ENCODE results near the gene DNAJA2. TPM values are rescaled to one million over a fixed set of nuclear protein-coding genes. Genes with fewer than 3 reads are reported as not detected.
A peak's percentile ranks its signal among the peaks of the same experiment; 100 is the strongest.

Gene DNAJA2
- total RNA-seq, 2 experiments from 2014 or later, result 56.9 to 59.9 TPM

DNA sequence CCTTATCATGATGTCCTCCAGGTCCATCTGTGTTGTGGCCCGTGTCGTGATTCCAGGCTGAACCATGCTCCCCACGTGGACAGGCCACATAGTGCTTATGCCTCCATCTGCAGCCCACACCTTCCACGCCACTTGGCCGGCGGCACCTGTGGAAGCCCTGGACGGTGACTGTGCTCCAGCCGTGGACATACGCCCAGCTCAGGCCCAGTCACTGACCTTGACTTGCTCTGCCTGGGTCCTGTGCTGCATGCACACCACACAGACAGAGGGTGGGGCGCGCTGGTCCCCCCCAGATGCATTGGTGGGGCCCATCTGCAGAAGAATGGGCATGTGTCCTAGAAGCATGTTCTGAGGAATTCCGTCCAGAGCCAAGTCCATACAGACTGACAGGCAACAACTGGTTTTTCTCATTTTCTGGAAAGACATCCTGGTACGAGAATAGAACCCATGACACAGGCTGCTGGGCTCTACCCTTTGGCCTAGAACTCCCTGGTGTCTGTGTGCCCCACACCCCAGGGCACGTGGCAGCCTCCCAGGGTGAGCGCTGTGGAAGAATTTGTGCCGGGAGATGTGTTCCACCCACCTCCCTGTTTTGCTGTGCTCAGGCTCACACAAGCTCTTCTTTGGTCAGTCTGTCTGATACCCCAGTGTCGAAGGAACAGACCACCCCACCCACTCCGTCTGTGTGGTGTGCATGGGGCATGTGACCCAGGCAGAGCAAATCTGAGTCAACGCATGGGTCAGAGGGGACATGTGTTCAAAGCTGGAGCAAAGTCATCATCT is 49.8 kb downstream of the DNAJA2 start:
- no peaks in the 10 kb centered on the region for H3K9me3 Mint-ChIP-seq
- CTCF ChIA-PET, result no interaction called here
- H3K27ac Mint-ChIP-seq, result no peak overlapping the region
- peaks cover 12% of the 10 kb centered on the region for H3K36me3 Mint-ChIP-seq (ENCODE audit: low read depth)
- intact Hi-C loops (cut with micrococcal nuclease), result no loop called here
- no peak overlapping the region for H3K4me3 Mint-ChIP-seq
- H3K4me1 Mint-ChIP-seq (ENCODE audit: low read depth), result no peaks in the 10 kb centered on the region
- no peak for DNase-seq
- no peaks in the 10 kb centered on the region for H3K27me3 Mint-ChIP-seq (ENCODE audit: low read depth)

DNA sequence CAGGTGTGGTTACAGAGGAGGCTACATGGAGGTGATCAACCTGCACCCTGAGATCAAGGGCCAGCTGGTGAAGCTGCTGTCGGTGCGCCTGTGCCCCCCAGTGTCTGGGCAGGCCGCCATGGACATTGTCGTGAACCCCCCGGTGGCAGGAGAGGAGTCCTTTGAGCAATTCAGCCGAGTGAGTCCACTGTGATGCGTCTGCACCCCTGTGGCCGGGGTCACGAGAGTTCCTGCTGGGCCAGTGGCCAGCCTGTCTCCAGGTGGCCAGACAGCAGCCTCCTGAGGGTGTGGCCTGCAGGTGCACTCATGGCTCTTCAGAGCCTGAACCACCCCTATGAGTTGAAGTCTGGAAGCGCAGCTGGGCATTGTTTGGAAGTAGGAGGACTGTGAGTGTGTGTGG is 51.2 kb downstream of the DNAJA2 start:
- CTCF ChIA-PET, result no interaction called here
- intact Hi-C loops (cut with micrococcal nuclease), result no loop called here
- Mint-ChIP-seq H3K4me1 (ENCODE audit: low read depth) (no peaks in the 10 kb centered on the region), H3K9me3 (no peaks in the 10 kb centered on the region), H3K4me3 (no peak overlapping the region), H3K36me3 (ENCODE audit: low read depth) (peaks cover 11% of the 10 kb centered on the region), H3K27me3 (ENCODE audit: low read depth) (no peaks in the 10 kb centered on the region), H3K27ac (no peak overlapping the region)
- DNase-seq, result no peak

DNA sequence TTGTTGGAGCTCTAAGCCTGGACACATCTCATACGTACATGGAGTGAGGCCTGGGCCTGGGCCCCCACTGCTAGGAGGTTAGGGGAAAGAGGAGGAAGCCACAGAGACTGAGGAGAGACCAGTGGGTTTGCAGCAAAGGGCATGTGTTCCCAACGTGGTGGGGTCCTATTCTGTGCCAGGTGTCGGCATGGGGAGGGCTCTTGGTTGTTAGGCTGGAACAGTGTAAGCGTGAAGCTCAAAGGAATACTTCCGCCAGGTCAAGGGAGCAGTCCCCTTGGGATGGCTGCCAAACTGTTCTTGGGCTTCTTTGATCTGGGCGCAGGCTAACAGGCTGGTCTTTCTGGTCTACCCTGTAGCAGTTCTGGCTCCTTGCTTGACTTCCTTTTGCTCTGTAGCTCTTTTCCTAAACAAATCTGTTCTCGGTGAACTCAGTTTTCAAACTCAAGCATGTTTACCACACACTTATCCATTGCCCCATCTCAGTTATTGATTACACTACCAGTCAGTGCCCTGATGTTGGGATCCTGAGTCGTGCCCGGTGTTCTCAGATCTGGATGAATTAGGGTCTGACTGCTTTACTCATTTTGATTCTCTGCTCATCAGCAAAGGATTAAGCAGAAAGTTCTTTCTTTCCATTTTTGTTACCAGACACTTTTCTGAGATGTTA is 52.9 kb downstream of the DNAJA2 start:
- H3K27ac Mint-ChIP-seq, result no peak overlapping the region
- DNase-seq, result no peak
- H3K4me1 Mint-ChIP-seq (ENCODE audit: low read depth), result no peaks in the 10 kb centered on the region
- H3K9me3 Mint-ChIP-seq, result no peaks in the 10 kb centered on the region
- no peak overlapping the region for H3K4me3 Mint-ChIP-seq
- intact Hi-C loops (cut with micrococcal nuclease), result no loop called here
- H3K36me3 Mint-ChIP-seq (ENCODE audit: low read depth), result peaks cover 14% of the 10 kb centered on the region
- CTCF ChIA-PET, result interaction anchor here (0.5 to 2.2 kb wide), 3 partner anchors 9 to 126 kb away, joined by 3 to 6 read pairs (median 4); no protein-coding TSS in a partner anchor
- no peaks in the 10 kb centered on the region for H3K27me3 Mint-ChIP-seq (ENCODE audit: low read depth)

DNA sequence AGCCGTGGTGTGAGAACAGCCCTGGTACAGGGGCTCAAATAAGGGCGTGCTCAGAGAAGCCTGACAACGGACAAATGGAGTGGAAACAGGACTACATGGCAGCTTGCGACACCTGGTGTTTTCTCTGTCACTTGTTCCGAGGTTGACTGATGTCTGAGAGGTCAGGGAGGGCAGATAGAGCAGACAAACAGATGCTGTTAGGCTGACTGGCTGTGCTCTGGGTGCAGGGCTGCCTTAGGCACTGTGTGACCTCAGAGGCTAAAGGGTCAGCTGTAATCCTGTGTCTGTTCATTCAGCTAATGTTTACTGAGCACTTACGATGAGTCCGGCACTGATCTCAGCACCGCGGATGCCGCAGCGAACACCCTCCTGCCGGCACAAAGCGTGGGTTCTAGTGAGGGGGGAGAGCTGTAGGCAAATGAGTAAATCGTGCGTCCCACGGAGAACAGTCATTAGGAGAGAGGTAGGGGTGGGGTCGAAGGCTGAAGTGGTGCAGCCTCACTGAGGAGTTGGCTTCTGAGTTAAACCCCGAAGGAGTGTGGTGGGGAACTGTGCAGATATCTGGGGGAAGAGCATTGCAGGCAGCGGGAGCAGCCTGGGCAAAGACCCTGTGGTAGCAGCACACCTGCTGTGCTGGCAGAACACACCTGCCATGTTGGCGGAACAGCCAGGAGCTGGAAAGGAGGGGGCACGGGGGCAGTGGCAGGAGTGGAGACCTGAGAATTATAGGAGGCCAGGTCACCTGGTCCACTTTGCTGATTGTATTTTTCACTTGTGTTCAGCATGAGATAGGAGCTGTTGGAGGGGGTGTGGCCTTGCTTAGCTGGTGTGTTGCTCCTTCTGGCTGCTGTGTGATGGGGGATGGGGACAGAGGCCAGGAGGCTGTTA is 54.3 kb downstream of the DNAJA2 start:
- CTCF ChIA-PET, result interaction anchor here (0.6 to 0.8 kb wide), 2 partner anchors 11 to 227 kb away, joined by 3 to 4 read pairs; no protein-coding TSS in a partner anchor
- intact Hi-C loops (cut with micrococcal nuclease), result no loop called here
- Mint-ChIP-seq H3K4me1 (ENCODE audit: low read depth) (no peaks in the 10 kb centered on the region), H3K9me3 (no peaks in the 10 kb centered on the region), H3K4me3 (no peak overlapping the region), H3K36me3 (ENCODE audit: low read depth) (peaks cover 19% of the 10 kb centered on the region), H3K27ac (no peak overlapping the region), H3K27me3 (ENCODE audit: low read depth) (no peaks in the 10 kb centered on the region)
- no peak for DNase-seq

DNA sequence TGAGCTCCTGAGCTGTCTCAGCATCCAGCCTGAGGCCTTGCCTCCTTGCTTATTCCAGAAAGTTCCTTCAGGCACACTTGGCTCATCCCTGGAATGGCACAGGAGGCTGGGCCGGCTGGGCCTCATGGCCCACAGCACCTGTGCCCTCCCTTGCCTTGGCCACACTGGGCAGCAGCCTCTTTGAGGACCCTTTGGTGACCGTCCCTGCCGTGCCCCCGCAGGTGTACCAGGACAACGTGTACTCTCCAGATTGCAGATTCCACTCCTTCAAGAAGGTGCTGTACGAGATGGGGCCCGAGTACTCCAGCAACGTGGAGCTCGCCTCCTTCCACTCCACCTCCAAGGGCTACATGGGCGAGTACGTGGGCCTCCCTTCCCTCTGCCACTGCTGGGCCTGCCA is 55.1 kb downstream of the DNAJA2 start:
- Mint-ChIP-seq H3K4me3 (no peak overlapping the region), H3K9me3 (no peaks in the 10 kb centered on the region), H3K36me3 (ENCODE audit: low read depth) (peaks cover 19% of the 10 kb centered on the region), H3K4me1 (ENCODE audit: low read depth) (no peaks in the 10 kb centered on the region), H3K27me3 (ENCODE audit: low read depth) (no peaks in the 10 kb centered on the region), H3K27ac (no peak overlapping the region)
- CTCF ChIA-PET, result interaction anchor here (0.8 kb wide), 1 partner anchor 12 kb away, joined by 3 read pairs; no protein-coding TSS in a partner anchor
- no peak for DNase-seq
- intact Hi-C loops (cut with micrococcal nuclease), result no loop called here

DNA sequence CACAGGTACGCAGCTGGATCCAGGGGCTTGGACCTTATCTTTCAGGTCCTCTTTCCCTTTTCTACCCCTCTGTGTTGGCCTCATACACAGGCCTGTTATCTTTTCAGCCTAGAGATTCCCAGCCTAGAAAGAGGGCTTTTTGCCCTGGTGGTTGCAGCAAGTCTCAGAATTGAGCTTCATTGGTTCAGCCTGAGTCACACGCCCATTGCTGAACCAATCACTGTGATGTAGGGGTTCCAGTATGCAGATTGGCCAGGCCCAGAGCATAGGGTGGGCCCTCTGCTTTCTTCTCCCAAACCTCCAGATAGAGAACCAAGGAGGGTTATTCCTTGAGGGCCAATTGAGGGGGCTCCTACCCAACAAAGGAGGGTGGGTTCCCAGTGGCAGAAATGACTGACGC is 56.5 kb downstream of the DNAJA2 start:
- DNase-seq, result no peak
- no peak overlapping the region for H3K4me3 Mint-ChIP-seq
- H3K4me1 Mint-ChIP-seq (ENCODE audit: low read depth), result no peaks in the 10 kb centered on the region
- H3K9me3 Mint-ChIP-seq, result no peaks in the 10 kb centered on the region
- H3K36me3 Mint-ChIP-seq (ENCODE audit: low read depth), result peaks cover 14% of the 10 kb centered on the region
- intact Hi-C loops (cut with micrococcal nuclease), result no loop called here
- no peaks in the 10 kb centered on the region for H3K27me3 Mint-ChIP-seq (ENCODE audit: low read depth)
- H3K27ac Mint-ChIP-seq, result no peak overlapping the region
- CTCF ChIA-PET, result interaction anchor here (0.6 kb wide), 1 partner anchor 196 kb away, joined by 3 read pairs; no protein-coding TSS in a partner anchor

DNA sequence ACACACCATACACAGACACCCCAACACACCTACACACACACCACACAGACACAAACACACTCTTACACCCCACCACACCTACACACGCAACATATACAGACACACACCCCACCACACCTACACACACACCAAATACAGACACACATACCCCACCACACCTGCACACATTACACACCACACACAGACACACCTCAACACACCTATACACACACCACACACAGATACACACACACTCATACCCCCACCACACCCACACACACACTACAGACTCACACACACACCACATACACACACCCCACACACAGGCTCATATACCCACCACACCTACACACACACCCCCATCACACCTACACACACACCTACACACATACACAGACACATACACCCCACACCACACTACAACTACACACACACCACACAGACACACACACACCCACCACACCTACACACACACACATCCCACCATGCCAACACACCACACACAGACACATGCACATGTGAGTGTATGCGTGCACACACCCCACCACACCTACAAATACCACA is 57.9 kb downstream of the DNAJA2 start:
- peaks cover 7% of the 10 kb centered on the region for H3K4me1 Mint-ChIP-seq (ENCODE audit: low read depth)
- no peaks in the 10 kb centered on the region for H3K27me3 Mint-ChIP-seq (ENCODE audit: low read depth)
- H3K4me3 Mint-ChIP-seq, result no peak overlapping the region
- H3K36me3 Mint-ChIP-seq (ENCODE audit: low read depth), result peaks cover 17% of the 10 kb centered on the region
- CTCF ChIA-PET, result interaction anchor here (1.1 kb wide), 1 partner anchor 68 kb away, joined by 3 read pairs; no protein-coding TSS in a partner anchor
- no peak overlapping the region for H3K27ac Mint-ChIP-seq
- no peaks in the 10 kb centered on the region for H3K9me3 Mint-ChIP-seq
- no peak for DNase-seq
- intact Hi-C loops (cut with micrococcal nuclease), result no loop called here

DNA sequence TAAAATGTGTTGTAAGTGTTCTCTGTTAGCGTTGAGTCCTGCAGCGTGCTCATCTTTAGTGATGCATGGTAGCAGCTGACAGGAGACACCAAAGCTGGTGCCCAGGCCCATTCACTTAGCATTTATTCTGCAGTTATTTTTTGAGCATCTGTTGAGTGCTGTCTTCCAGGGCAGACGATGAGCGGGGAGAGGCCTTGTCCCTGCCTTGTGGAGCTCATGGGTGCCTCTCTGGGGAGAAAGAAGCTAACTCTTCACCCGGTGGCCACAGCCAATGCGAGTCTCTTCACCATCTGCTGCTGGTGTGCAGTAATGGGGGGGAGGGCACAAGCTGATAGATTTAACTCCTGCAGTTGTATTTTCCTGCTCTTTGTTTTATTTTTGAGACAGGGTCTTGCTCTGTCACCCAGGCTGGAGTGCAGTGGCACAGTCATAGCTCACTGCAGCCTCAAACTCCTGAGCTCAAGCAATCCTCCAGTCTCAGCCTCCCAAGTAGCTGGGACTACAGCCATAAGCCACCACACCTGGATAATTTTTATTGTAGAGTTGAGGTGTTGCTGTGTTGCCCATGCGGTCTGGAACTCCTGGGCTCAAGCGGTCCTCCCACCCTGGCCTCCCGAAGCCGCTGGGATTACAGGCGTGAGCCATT is 58.8 kb downstream of the DNAJA2 start:
- H3K4me1 Mint-ChIP-seq (ENCODE audit: low read depth), result peaks cover 7% of the 10 kb centered on the region
- intact Hi-C loops (cut with micrococcal nuclease), result no loop called here
- H3K4me3 Mint-ChIP-seq, result no peak overlapping the region
- no peaks in the 10 kb centered on the region for H3K9me3 Mint-ChIP-seq
- CTCF ChIA-PET, result interaction anchor here (0.6 to 4.1 kb wide), 6 partner anchors 12 to 241 kb away, joined by 3 to 16 read pairs (median 4); no protein-coding TSS in a partner anchor
- H3K27me3 Mint-ChIP-seq (ENCODE audit: low read depth), result no peaks in the 10 kb centered on the region
- H3K36me3 Mint-ChIP-seq (ENCODE audit: low read depth), result peaks cover 17% of the 10 kb centered on the region
- H3K27ac Mint-ChIP-seq, result no peak overlapping the region
- DNase-seq, result no peak

DNA sequence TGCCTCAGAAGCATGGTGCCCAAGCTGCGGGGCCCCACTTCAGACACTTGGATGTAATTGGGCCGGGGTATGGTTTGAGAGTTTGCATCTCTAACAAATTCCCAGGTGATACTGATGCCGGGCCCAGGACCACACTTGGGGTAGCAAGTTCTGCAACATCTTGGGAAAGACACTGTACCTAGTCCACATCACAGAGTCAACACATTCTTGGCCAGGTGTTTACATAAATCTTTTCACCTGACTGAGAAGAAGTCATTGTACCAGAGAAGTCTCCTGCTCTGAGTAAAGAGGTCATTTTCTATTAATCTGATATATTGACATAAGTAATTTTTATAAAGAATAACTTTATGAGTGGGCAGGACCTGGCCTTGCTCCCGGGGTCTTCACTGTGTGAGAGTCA is 61.8 kb downstream of the DNAJA2 start:
- intact Hi-C loops (cut with micrococcal nuclease), result no loop called here
- no peak overlapping the region for H3K27ac Mint-ChIP-seq
- H3K36me3 Mint-ChIP-seq (ENCODE audit: low read depth), result peaks cover 17% of the 10 kb centered on the region
- no peak for DNase-seq
- H3K4me3 Mint-ChIP-seq, result no peak overlapping the region
- H3K27me3 Mint-ChIP-seq (ENCODE audit: low read depth), result no peaks in the 10 kb centered on the region
- H3K9me3 Mint-ChIP-seq, result no peaks in the 10 kb centered on the region
- H3K4me1 Mint-ChIP-seq (ENCODE audit: low read depth), result peaks cover 10% of the 10 kb centered on the region
- CTCF ChIA-PET, result interaction anchor here (4.1 kb wide), 1 partner anchor 238 kb away, joined by 16 read pairs; no protein-coding TSS in a partner anchor

DNA sequence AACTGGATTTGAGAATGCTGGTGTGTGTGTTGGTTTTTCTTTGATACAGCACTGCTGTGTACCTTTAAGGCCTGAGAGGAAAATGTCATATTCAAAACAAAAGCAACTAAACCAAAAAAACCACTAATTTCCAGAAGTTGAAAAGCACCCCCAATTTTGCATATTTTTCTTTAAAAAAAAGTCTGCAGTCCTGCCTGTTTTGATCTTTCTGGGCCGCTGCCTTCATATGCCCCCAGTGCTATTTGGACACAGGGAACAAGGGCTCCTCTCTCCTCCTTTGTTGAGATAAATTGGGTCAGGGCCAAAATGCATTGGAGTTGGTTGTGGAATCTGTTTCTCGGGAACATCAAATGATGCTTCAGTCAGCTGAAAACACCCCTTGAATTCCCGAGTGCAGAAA is 62.4 kb downstream of the DNAJA2 start:
- Mint-ChIP-seq H3K27ac (no peak overlapping the region), H3K36me3 (ENCODE audit: low read depth) (peaks cover 17% of the 10 kb centered on the region), H3K4me1 (ENCODE audit: low read depth) (peaks cover 10% of the 10 kb centered on the region), H3K27me3 (ENCODE audit: low read depth) (no peaks in the 10 kb centered on the region), H3K9me3 (no peaks in the 10 kb centered on the region), H3K4me3 (no peak overlapping the region)
- CTCF ChIA-PET, result interaction anchor here (4.1 kb wide), 1 partner anchor 238 kb away, joined by 16 read pairs; no protein-coding TSS in a partner anchor
- intact Hi-C loops (cut with micrococcal nuclease), result no loop called here
- DNase-seq, result no peak

DNA sequence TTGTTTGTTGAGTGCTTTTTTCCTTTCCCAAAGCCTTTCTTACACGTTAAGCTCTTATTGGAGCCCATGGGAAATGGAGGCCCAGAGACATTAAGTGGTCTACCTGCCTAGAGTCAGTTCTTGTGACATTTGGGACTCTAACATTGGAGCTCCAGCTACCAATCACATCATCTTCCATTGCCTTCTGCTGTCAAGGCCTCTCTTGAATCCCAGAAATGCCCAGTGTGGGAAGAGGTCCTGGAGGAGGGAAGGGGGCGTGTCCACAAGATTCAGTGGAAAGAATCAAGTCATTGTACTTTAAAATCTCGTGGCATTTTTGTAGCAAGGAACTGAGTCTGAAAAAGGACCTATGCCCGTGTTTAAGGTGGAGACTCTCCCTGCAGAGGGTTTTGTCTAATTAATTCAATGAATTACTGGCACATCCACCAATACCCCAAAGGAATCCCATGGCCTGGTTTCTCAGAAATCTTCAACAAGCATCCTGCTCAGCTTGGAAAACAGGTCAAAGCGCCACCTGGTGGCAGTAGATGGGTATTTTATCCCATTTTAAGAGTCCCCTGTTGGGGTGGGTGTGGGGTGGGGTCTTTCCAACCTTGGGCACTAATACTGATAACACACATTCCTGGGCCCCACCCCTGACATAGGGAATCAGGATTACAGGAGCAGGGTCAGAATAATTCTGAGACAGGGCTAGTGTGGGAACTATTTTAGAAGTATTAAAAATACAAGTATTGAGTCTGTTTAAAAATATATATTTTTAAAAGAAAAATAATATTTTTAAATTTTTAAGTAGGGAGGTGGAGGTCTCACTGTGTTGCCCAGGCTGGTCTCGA is 64.7 kb downstream of the DNAJA2 start:
- intact Hi-C loops (cut with micrococcal nuclease), result loop anchor here (1.0 to 2.0 kb wide), 4 partner anchors 54 to 354 kb away; no protein-coding TSS in a partner anchor
- Mint-ChIP-seq H3K4me1 (ENCODE audit: low read depth) (peaks cover 10% of the 10 kb centered on the region), H3K4me3 (no peak overlapping the region), H3K27me3 (ENCODE audit: low read depth) (no peaks in the 10 kb centered on the region), H3K27ac (no peak overlapping the region), H3K36me3 (ENCODE audit: low read depth) (peaks cover 9% of the 10 kb centered on the region), H3K9me3 (no peaks in the 10 kb centered on the region)
- CTCF ChIA-PET, result interaction anchor here (0.6 to 6.4 kb wide), 20 partner anchors 19 to 302 kb away, joined by 3 to 58 read pairs (median 4); partner anchors contain the start of gene GPT2
- peak; percentile 72 for DNase-seq

All from activated naive CD4-positive, alpha-beta T cell treated with anti-CD3 and anti-CD28 coated beads for 36 hours (primary cell).